NT2/D1 (cell line): ENCODE data around the gene FBXO27.
"Not testable (repeated sequence)": the region's sequence is repeated elsewhere in the genome, so short reads cannot be mapped to it uniquely, and the experiment has no call there.

Experiments used
- DNase-seq: peaks from one replicate; pipeline ENCODE4 v3.0.0-alpha.2; 2011; ENCODE audit warnings: low read depth, low spot score
- H3K27me3 ChIP-seq: 2 replicates; pipeline ENCODE4 v1.6.0; 2011; ENCODE audit warnings: mild to moderate bottlenecking; ENCODE audit not compliant: insufficient read length, insufficient read depth
- H3K36me3 ChIP-seq: 2 replicates; pipeline ENCODE4 v1.6.1; 2011; ENCODE audit warnings: mild to moderate bottlenecking, low read length, mixed read lengths; ENCODE audit not compliant: insufficient read depth, insufficient read length
- H3K4me1 ChIP-seq: 2 replicates; pipeline ENCODE4 v1.5.1; 2011; ENCODE audit not compliant: insufficient read depth, insufficient read length
- H3K4me3 ChIP-seq: 2 replicates; pipeline ENCODE4 v1.5.1; 2011; ENCODE audit warnings: low read depth; ENCODE audit not compliant: insufficient read length
- H3K9ac ChIP-seq: 2 replicates; pipeline ENCODE4 v1.6.0; 2011; ENCODE audit warnings: low read depth; ENCODE audit not compliant: insufficient read length
- H3K9me3 ChIP-seq: 2 replicates; pipeline ENCODE4 v1.5.1; 2011; ENCODE audit warnings: mild to moderate bottlenecking, low read length; ENCODE audit not compliant: insufficient read depth
- SUZ12 ChIP-seq: IDR thresholded peaks from 2 replicates; pipeline ENCODE4 v1.6.1; 2011; ENCODE audit not compliant: insufficient read length, insufficient read depth; ENCODE audit errors: extremely low read depth
- YY1 ChIP-seq: IDR thresholded peaks from 2 replicates; pipeline ENCODE4 v1.6.1; 2011; ENCODE audit not compliant: insufficient read length, insufficient read depth
- ZNF274 ChIP-seq: IDR thresholded peaks from 2 replicates; pipeline ENCODE4 v1.6.1; 2011; ENCODE audit warnings: mild to moderate bottlenecking, low read depth, low read length

Gene FBXO27

DNA sequence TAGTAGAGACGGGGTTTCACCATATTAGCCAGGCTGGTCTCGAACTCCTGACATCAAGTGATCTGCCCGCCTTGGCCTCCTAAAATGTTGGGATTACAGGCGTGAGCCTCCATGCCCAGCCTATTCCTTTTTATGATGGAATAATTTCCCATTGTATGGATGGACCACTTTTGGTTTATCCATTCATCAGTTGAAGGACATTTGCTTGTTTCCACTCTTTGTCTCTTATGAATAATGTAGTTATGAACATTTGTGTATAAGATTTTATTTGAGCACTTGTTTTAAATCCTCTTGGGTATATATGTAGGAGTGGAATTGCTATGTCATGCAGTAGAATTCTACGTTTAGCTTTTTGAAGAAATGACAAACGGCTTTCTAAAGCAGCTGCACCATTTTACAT, 23.3 kb downstream of the FBXO27 start:
- no peaks in the 10 kb centered on the region for H3K9me3 ChIP-seq

GRCh38 chr19:39008137-39008536, 24.2 kb downstream of the FBXO27 start:
- DNase-seq = no peak
- Histone ChIP-seq H3K36me3 (no peaks in the 10 kb centered on the region), H3K4me1 (no peaks in the 10 kb centered on the region), H3K9me3 (no peaks in the 10 kb centered on the region), H3K9ac (no peak overlapping the region), H3K27me3 (no peaks in the 10 kb centered on the region), H3K4me3 (no peak overlapping the region)
- TF ChIP-seq YY1 = no peak
- TF ChIP-seq ZNF274 = no peak
- no peak for TF ChIP-seq SUZ12

More for the DNA sequence above, 23.3 kb downstream of the FBXO27 start:
- DNase-seq = no peak
- Histone ChIP-seq H3K27me3 (no peaks in the 10 kb centered on the region), H3K9ac (no peak overlapping the region), H3K4me3 (no peak overlapping the region), H3K36me3 (no peaks in the 10 kb centered on the region), H3K4me1 (no peaks in the 10 kb centered on the region)
- TF ChIP-seq ZNF274 (no peak), YY1 (no peak), SUZ12 (no peak)

- H3K9ac ChIP-seq = no peak overlapping the region
- no peaks in the 10 kb centered on the region for H3K27me3 ChIP-seq
- TF ChIP-seq YY1 (no peak), ZNF274 (no peak), SUZ12 (no peak)
- no peak overlapping the region for H3K4me3 ChIP-seq
- no peaks in the 10 kb centered on the region for H3K4me1 ChIP-seq
- H3K36me3 ChIP-seq = no peaks in the 10 kb centered on the region
- no peaks in the 10 kb centered on the region for H3K9me3 ChIP-seq
- DNase-seq = no peak
Measured at GRCh38 chr19:39007096-39007495, 25.3 kb downstream of the FBXO27 start.

DNA sequence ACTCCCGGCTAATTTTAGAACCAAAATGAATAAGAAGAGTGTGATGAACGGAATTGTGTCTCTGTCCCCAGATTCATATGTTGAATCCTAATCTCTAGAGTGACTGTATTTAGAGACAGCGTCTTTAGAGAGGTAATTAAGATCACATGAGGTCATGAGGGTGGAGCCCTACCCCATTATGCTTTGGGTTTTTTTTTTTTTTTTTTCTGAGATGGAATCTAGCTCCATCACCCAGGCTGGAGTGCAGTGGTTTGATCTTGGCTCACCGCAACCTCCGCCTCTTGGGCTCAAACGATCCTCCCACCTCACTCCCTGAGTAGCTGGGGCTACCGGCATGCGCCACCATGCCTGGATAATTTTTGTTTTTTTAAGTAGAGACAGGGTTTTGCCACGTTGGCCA, 27.9 kb downstream of the FBXO27 start:
- no peaks in the 10 kb centered on the region for H3K27me3 ChIP-seq
- H3K4me3 ChIP-seq = no peak overlapping the region
- no peaks in the 10 kb centered on the region for H3K4me1 ChIP-seq
- DNase-seq = no peak
- H3K9ac ChIP-seq = no peak overlapping the region
- TF ChIP-seq SUZ12 = no peak
- TF ChIP-seq YY1 = no peak
- no peak for TF ChIP-seq ZNF274
- no peaks in the 10 kb centered on the region for H3K9me3 ChIP-seq
- no peaks in the 10 kb centered on the region for H3K36me3 ChIP-seq

DNA sequence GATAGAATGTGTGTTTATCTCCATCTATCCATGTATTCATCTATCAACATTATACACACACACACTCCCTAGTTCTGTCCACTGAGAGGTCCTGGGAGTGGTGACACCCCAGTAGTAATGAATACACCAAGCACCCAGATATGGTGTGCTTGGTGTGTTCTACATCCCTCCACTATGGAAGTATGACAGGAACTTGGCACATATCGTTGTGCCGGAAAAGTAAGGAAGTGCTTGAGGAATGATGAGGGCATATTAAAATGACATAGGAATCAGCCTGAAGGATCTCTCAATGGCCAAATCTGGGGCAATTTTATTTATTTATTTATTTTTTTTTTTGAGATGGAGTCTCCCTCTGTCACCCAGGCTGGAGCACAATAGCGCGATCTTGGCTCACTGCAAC, 28.6 kb downstream of the FBXO27 start:
- TF ChIP-seq SUZ12 (no peak), ZNF274 (no peak), YY1 (no peak)

GRCh38 chr19:39003188-39003587, 29.2 kb downstream of the FBXO27 start:
- Histone ChIP-seq H3K4me1 (no peaks in the 10 kb centered on the region), H3K9ac (no peak overlapping the region), H3K4me3 (no peak overlapping the region), H3K36me3 (no peaks in the 10 kb centered on the region), H3K9me3 (no peaks in the 10 kb centered on the region), H3K27me3 (no peaks in the 10 kb centered on the region)
- TF ChIP-seq YY1 (no peak), ZNF274 (no peak), SUZ12 (no peak)
- DNase-seq = no peak

More for the DNA sequence above, 28.6 kb downstream of the FBXO27 start:
- Histone ChIP-seq H3K4me3 (no peak overlapping the region), H3K9me3 (no peaks in the 10 kb centered on the region), H3K27me3 (no peaks in the 10 kb centered on the region), H3K9ac (no peak overlapping the region), H3K4me1 (no peaks in the 10 kb centered on the region), H3K36me3 (no peaks in the 10 kb centered on the region)
- no peak for DNase-seq

DNA sequence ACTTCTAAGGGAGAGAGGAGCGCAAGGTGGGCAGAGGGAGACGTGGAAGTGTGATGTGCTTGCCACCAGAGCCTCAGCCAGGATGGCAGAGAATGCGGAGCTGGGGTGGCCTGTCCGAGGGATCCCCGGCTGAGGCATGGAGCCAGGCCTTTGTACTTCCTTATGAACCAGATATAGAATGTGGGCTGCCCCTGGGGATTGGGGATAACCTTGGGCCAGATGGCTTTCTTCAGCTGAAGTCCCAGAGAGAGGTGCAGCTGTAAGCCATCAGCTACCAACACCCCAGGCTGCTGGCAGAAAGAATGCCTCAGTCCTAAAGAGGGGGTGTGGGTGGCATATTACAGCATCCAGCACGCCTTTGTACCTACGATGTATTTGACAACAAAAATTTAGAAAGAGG, 31.3 kb downstream of the FBXO27 start:
- H3K9me3 ChIP-seq = no peaks in the 10 kb centered on the region
- H3K27me3 ChIP-seq = no peaks in the 10 kb centered on the region
- H3K4me3 ChIP-seq = no peak overlapping the region
- H3K9ac ChIP-seq = no peak overlapping the region
- DNase-seq = no peak
- TF ChIP-seq YY1 (no peak), ZNF274 (no peak), SUZ12 (no peak)
- no peaks in the 10 kb centered on the region for H3K36me3 ChIP-seq
- H3K4me1 ChIP-seq = no peaks in the 10 kb centered on the region

DNA sequence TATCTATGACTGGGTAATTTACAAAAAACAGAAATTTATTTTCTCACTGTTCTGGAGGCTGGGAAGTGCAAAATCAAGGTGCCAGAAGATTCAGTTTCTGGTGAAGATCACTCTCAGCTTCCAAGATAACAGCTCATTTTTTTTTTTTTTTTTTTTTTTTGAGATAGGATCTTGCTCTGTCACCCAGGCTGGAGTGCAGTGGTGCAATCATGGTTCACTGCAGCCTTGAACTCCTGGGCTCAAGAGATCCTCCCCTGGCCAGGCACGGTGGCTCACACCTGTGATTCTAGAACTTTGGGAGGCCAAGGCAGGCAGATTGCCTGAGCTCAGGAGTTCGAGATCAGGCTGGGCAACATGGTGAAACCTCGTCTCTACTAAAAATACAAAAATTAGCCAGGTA, 34.8 kb downstream of the FBXO27 start:
- H3K9me3 ChIP-seq, H3K36me3 ChIP-seq, H3K4me3 ChIP-seq, DNase-seq, H3K9ac ChIP-seq, H3K4me1 ChIP-seq, H3K27me3 ChIP-seq: not testable (repeated sequence)
